ENCODE measurements around the gene COL16A1. TPM values are rescaled to one million over a fixed set of nuclear protein-coding genes. Genes with fewer than 3 reads are reported as not detected.

COL16A1 gene
- total and polyA plus RNA-seq, 2 of the 4 experiments (the other 2 are of a cell fraction) = 34.2 to 62.8 TPM

GRCh38 chr1:31733389-31734219, 29.8 kb upstream of the COL16A1 start:
- no peak for DNase-seq
- H4K91ac ChIP-seq (ENCODE audit: insufficient read depth, low read depth, low read length) = no peak overlapping the region
- H3K27me3 ChIP-seq (ENCODE audit: control insufficient read depth, insufficient read depth, low read length) = no peaks in the 10 kb centered on the region
- intact Hi-C loops (cut with micrococcal nuclease) (no loop called here), dilution Hi-C loops (cut with HindIII; ENCODE audit: low sequenced_read_pairs, unreplicated experiment) (no loop called here), in situ Hi-C loops (cut with MboI; ENCODE audit: low sequenced_read_pairs) (no loop called here)
- H3K9ac ChIP-seq (ENCODE audit: low read depth, low read length) = no peak overlapping the region
- no peaks in the 10 kb centered on the region; the same call in 1 of the 2 replicates for H4K20me1 ChIP-seq (ENCODE audit: insufficient read depth, low read length)
- WGBS, 2 experiments (ENCODE audit: extremely low coverage in 2 of 2, insufficient read length in 1 of 2) = 90% methylated on average over 5 of the region's 19 CpGs; no CpG with 5 or more reads in 1 of the 2 experiments
- H2BK120ac ChIP-seq (ENCODE audit: low read depth, low read length) = no peak overlapping the region
- H2AFZ ChIP-seq (replicated peaks; ENCODE audit: low read length, poor library complexity) = no peak overlapping the region
- H3K4me3 ChIP-seq (ENCODE audit: insufficient read depth, low read depth, low read length) = no peak overlapping the region
- no peak overlapping the region for H3K14ac ChIP-seq (replicated peaks; ENCODE audit: low read depth, low read length)
- ChIA-PET POLR2A (ENCODE audit: unreplicated experiment) (no interaction called here), CTCF (interaction anchor here (0.6 to 1.8 kb wide), 4 partner anchors 13 to 75 kb away, joined by 3 to 9 read pairs (median 6); no protein-coding TSS in a partner anchor)
- no peak overlapping the region for H2BK5ac ChIP-seq (ENCODE audit: low read depth, low read length, poor library complexity, severe bottlenecking)
- H3K79me1 ChIP-seq (ENCODE audit: low read depth in 1 of 2, low read length in 2 of 2) = no peaks in the 10 kb centered on the region
- H3K36me3 ChIP-seq (ENCODE audit: control insufficient read depth, insufficient read depth, low read length) = peaks cover 6% of the 10 kb centered on the region; the same call in 1 of the 2 replicates
- no peaks in the 10 kb centered on the region for H3K4me1 ChIP-seq (ENCODE audit: control insufficient read depth, insufficient read depth, low read length)
- BruUV-seq (replicated peaks) = no TSS peak
- no peaks in the 10 kb centered on the region; the same call in 1 of the 2 replicates for H3K9me1 ChIP-seq (ENCODE audit: insufficient read depth, low read length)
- H3K4me2 ChIP-seq (ENCODE audit: low read depth, low read length) = no peak overlapping the region
- H2BK20ac ChIP-seq (ENCODE audit: low read depth, low read length) = no peak overlapping the region
- H4K5ac ChIP-seq (ENCODE audit: low read depth, low read length) = no peak overlapping the region
- H2AK9ac ChIP-seq (replicated peaks; ENCODE audit: low read depth, low read length, poor library complexity) = no peak overlapping the region
- ATAC-seq (ENCODE audit: low read depth) = no peak
- no peak overlapping the region for H3K56ac ChIP-seq (ENCODE audit: extremely low read depth, insufficient read depth, low read length)
- H2AK5ac ChIP-seq (ENCODE audit: low read depth, low read length) = no peak overlapping the region
- H3K9me3 ChIP-seq (ENCODE audit: control insufficient read depth, insufficient read depth, low read length) = no peaks in the 10 kb centered on the region
- H3K23ac ChIP-seq (ENCODE audit: low read depth, low read length) = no peak overlapping the region
- no peak overlapping the region for H3K4ac ChIP-seq (ENCODE audit: low read depth, low read length)
- H3K18ac ChIP-seq (ENCODE audit: low read depth, low read length) = no peak overlapping the region
- no peak overlapping the region for H4K8ac ChIP-seq (ENCODE audit: low read depth in 2 of 2, low read length in 2 of 2)
- no peak overlapping the region for H2BK15ac ChIP-seq (ENCODE audit: low read depth, low read length)
- H3K27ac ChIP-seq (ENCODE audit: insufficient read depth, low read length) = no peak overlapping the region
- TF ChIP-seq MXI1 (IDR thresholded peaks at IDR 0.05; ENCODE audit: borderline replicate concordance, low read depth, low read length) = no peak
- no peak for TF ChIP-seq CEBPB (IDR thresholded peaks at IDR 0.05; ENCODE audit: low read depth, low read length)
- TF ChIP-seq ELK1 (IDR thresholded peaks at IDR 0.05; ENCODE audit: borderline replicate concordance, low read depth, low read length) = no peak
- no peak for TF ChIP-seq NFE2L2 (IDR thresholded peaks at IDR 0.05; ENCODE audit: low read depth, low read length)
- no peak for TF ChIP-seq USF2 (IDR thresholded peaks at IDR 0.05; ENCODE audit: low read depth, low read length)
- no peak for TF ChIP-seq RFX5 (IDR thresholded peaks at IDR 0.05; ENCODE audit: low read depth, low read length)
- no peak for TF ChIP-seq FOS (IDR thresholded peaks at IDR 0.05; ENCODE audit: low read depth, low read length)
- no peak for TF ChIP-seq RCOR1 (IDR thresholded peaks at IDR 0.05; ENCODE audit: insufficient replicate concordance, low read length)
- no peak for TF ChIP-seq SMC3 (IDR thresholded peaks at IDR 0.05; ENCODE audit: low read depth, low read length)
- no peak for TF ChIP-seq CHD1 (IDR thresholded peaks at IDR 0.05; ENCODE audit: low read depth, low read length)
- TF ChIP-seq RAD21 (IDR thresholded peaks at IDR 0.05; ENCODE audit: low read length) = no peak
- TF ChIP-seq MAFK (IDR thresholded peaks at IDR 0.05; ENCODE audit: low read depth, low read length) = no peak
- no peak for TF ChIP-seq CTCF (conservative IDR thresholded peaks at IDR 0.05; ENCODE audit: low read depth, low read length)
- TF ChIP-seq BHLHE40 (IDR thresholded peaks at IDR 0.05; ENCODE audit: low read depth, low read length) = no peak
- TF ChIP-seq POLR2A (IDR thresholded peaks at IDR 0.05; ENCODE audit: low read depth, low read length) = no peak

All from IMR-90 (cell line).